Transverse colon (tissue), 4 donors: Measurements from ENCODE around the gene PRMT2. TPM values are rescaled to one million over a fixed set of nuclear protein-coding genes. Genes with fewer than 3 reads are reported as not detected.
"Not testable (repeated sequence)": the region's sequence is repeated elsewhere in the genome, so short reads cannot be mapped to it uniquely, and the experiment has no call there.

ENCODE experiments used
- DNase-seq: peaks from one replicate; pipeline ENCODE4 v3.0.0-alpha.2; 2019
- H3K27ac ChIP-seq, 4 donors: fragments of 200-600 bp; sonication (generic); 2 replicates each; pipeline ENCODE4 v1.5.1; 2016 to 2018; ENCODE audit warnings: inconsistent platforms in 4 of 4
- H3K27me3 ChIP-seq: fragments of 200-600 bp; sonication (generic); 2 replicates; pipeline ENCODE4 v1.5.1; 2017; ENCODE audit warnings: inconsistent platforms
- H3K36me3 ChIP-seq, 4 donors: fragments of 200-600 bp; sonication (generic); 2 replicates each; pipeline ENCODE4 v1.5.1; 2017 to 2019; ENCODE audit warnings: inconsistent platforms in 4 of 4
- H3K4me1 ChIP-seq, 4 donors: fragments of 200-600 bp; sonication (generic); 2 replicates each; pipeline ENCODE4 v1.5.1; 2017 to 2020; ENCODE audit warnings: inconsistent platforms in 4 of 4
- H3K4me3 ChIP-seq, 4 donors: fragments of 200-600 bp; sonication (generic); 1 replicate in 1 of 4; 2 replicates in 3 of 4; pipeline versions ENCODE4 v1.5.1 to v1.6.1; 2017 to 2019; ENCODE audit warnings: inconsistent platforms in 4 of 4
- H3K9me3 ChIP-seq, 2 donors: fragments of 200-600 bp; sonication (generic); 2 replicates each; pipeline ENCODE4 v1.5.1; 2017 to 2019; ENCODE audit warnings: inconsistent platforms in 2 of 2
- EP300 ChIP-seq: sonication (generic); formaldehyde crosslinking; IDR thresholded peaks from one replicate; pipeline ENCODE4 v1.6.1; 2017; ENCODE audit warnings: antibody characterized with exemption, low read depth
- POLR2A ChIP-seq: fragments of 450-650 bp; IDR thresholded peaks from one replicate; pipeline ENCODE4 v1.6.1; 2016; ENCODE audit warnings: antibody characterized with exemption, mild to moderate bottlenecking, moderate library complexity
- POLR2AphosphoS5 ChIP-seq, 3 donors: sonication (generic); formaldehyde crosslinking; IDR thresholded peaks; one replicate each; pipeline ENCODE4 v1.6.1; 2016; ENCODE audit warnings: antibody characterized with exemption in 3 of 3
- WGBS, 2 donors: methylation state at CpG; one replicate each; pipeline ENCODE4 v1.1.5; 2018; ENCODE audit warnings: low coverage in 1 of 2; 5-methylcytosine and 5-hydroxymethylcytosine counted together
- in situ Hi-C, 4 donors: fragments of 200-750 bp; cut with MboI; loops; one replicate each; pipeline versions ENCODE4 v1.15.0 to v1.15.1; 2017; ENCODE audit warnings: low sequenced_read_pairs in 3 of 4, low pct_ligation_motif_present in 1 of 4, low pct_unique_long_range_greater_than_20kb in 1 of 4
- intact Hi-C: fragments of 100-400 bp; cut with DNase I; formaldehyde crosslinking; loops from one replicate; pipeline ENCODE4 v1.15.1; 2023; ENCODE audit warnings: low total_unique reads
- total RNA-seq, 4 donors: library from RNA; depleted of rRNA; stranded (reverse); fragments of >200 nt; gene quantifications; one replicate each; pipeline ENCODE4 v1.1.0, GENCODE V29; 2016
- TF ChIP-seq, protein P1 (sequence below), 5 experiments: fragments of 200-600 bp in 3 of 5; fragments of 450-650 bp in 2 of 5; sonication (generic) in 3 of 5; IDR thresholded peaks; 1 replicate in 2 of 5; 2 replicates in 3 of 5; pipeline ENCODE4 v1.5.1; 2016 to 2017; ENCODE audit warnings: antibody characterized with exemption in 5 of 5, inconsistent platforms in 3 of 5, mild to moderate bottlenecking in 2 of 5, moderate library complexity in 1 of 5

The PRMT2 gene
- total RNA-seq, 4 donors from 2014 or later = 80.4 to 112 (median 96.2) TPM

DNA sequence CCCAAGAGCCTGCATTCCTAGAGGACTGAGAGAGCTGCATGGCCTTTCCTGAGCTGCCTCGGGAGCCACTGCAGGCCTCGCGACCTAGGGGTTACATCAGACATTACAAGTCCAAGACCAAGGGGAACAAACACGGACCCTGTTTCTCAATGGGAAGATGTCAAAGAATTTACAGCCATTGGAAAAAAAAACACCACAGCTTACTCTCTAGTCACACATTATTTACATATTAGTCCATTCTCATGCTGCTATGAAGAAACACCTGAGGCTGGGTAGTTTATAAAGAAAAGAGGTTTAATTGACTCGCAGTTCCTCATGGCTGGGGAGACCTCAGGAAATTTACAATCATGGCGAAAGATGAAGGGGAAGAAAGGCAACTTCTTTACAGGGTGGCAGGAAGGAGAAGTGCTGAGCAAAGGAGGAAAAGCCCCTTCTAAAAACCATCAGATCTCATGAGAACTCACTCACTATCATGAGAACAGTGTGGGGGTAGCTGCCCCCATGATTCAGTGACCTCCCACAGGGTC is 8.4 kb upstream of the PRMT2 start:
- no peak for DNase-seq
- H3K36me3 ChIP-seq = no peaks in the 10 kb centered on the region
- peaks cover 0 to 12% (median 0%) of the 10 kb centered on the region in 4 donors for H3K4me1 ChIP-seq
- intact Hi-C loops (no loop called here), in situ Hi-C loops (no loop called here)
- WGBS, 2 donors = 74 to 77% methylated on average over 3 to 6 of the region's 6 CpGs
- peaks cover 6% of the 10 kb centered on the region for H3K27me3 ChIP-seq
- H3K27ac ChIP-seq = no peak overlapping the region
- H3K9me3 ChIP-seq = peaks cover 0 to 13% of the 10 kb centered on the region in 2 donors
- TF ChIP-seq, protein P1, sequence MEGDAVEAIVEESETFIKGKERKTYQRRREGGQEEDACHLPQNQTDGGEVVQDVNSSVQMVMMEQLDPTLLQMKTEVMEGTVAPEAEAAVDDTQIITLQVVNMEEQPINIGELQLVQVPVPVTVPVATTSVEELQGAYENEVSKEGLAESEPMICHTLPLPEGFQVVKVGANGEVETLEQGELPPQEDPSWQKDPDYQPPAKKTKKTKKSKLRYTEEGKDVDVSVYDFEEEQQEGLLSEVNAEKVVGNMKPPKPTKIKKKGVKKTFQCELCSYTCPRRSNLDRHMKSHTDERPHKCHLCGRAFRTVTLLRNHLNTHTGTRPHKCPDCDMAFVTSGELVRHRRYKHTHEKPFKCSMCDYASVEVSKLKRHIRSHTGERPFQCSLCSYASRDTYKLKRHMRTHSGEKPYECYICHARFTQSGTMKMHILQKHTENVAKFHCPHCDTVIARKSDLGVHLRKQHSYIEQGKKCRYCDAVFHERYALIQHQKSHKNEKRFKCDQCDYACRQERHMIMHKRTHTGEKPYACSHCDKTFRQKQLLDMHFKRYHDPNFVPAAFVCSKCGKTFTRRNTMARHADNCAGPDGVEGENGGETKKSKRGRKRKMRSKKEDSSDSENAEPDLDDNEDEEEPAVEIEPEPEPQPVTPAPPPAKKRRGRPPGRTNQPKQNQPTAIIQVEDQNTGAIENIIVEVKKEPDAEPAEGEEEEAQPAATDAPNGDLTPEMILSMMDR (IDR thresholded peaks at IDR 0.05) = no peak
- no peak for TF ChIP-seq POLR2A
- no peak overlapping the region for H3K4me3 ChIP-seq

DNA sequence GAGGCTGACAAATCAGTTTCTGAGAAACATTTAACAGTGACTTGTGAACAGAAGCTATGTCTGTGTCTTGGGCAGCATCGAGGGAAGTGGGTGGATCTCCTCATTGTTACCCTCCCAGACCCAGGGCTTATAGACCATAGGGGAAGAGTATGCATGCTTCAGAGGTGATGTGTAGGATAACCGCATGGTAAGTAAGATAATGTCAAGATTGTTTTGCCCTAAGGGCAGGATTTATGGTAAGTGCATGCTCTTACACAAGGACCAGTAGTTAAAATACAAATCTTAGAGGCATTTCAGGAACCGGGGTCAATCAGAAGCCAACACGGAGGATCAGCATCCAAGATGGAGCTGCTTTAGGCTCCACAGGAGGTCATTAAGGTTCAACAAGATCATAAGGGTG is 7.7 kb upstream of the PRMT2 start:
- intact Hi-C loops = no loop called here
- in situ Hi-C loops = no loop called here
- H3K4me3 ChIP-seq = no peak overlapping the region
- H3K4me1 ChIP-seq = peaks cover 0 to 11% (median 0%) of the 10 kb centered on the region in 4 donors
- TF ChIP-seq POLR2AphosphoS5 (IDR thresholded peaks at IDR 0.05) = no peak
- no peaks in the 10 kb centered on the region for H3K36me3 ChIP-seq
- DNase-seq = no peak
- peaks cover 6% of the 10 kb centered on the region for H3K27me3 ChIP-seq
- no peak overlapping the region for H3K27ac ChIP-seq
- H3K9me3 ChIP-seq = peaks cover 0 to 13% of the 10 kb centered on the region in 2 donors
- 73 to 86% methylated on average over 4 of the region's 4 CpGs for WGBS, 2 donors

DNA sequence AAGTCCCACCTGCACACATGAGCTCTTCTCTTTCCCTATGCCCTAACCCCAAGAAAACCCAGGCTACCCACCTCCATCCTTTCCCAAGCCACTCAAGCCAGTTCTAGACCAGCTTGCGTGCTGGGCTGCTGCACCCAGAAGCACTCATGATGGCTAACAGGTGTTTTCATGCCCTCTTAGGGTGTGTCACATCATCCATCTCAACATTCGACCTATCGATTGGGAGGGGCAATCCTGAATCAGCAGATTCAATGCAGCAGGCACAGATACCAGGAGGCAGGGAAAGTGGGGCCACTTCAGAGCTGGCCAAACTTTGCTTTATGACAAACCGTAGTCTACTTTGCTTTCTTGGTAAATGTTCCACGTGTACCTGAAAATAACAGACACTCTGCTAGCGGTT is 6.6 kb upstream of the PRMT2 start:
- H3K4me1 ChIP-seq = peaks cover 0 to under 1% (median 0%) of the 10 kb centered on the region in 4 donors
- no peaks in the 10 kb centered on the region for H3K36me3 ChIP-seq
- no peak overlapping the region for H3K27ac ChIP-seq
- in situ Hi-C loops (no loop called here), intact Hi-C loops (no loop called here)
- H3K9me3 ChIP-seq = peaks cover 0 to 13% of the 10 kb centered on the region in 2 donors
- no peak for TF ChIP-seq POLR2AphosphoS5 (IDR thresholded peaks at IDR 0.05)
- TF ChIP-seq, protein P1 (IDR thresholded peaks at IDR 0.05) = no peak
- TF ChIP-seq POLR2A = no peak
- TF ChIP-seq EP300 = no peak
- H3K27me3 ChIP-seq = peaks cover 6% of the 10 kb centered on the region
- 75 to 86% methylated on average over 3 to 6 of the region's 6 CpGs for WGBS, 2 donors
- H3K4me3 ChIP-seq = no peak overlapping the region
- DNase-seq = no peak

DNA sequence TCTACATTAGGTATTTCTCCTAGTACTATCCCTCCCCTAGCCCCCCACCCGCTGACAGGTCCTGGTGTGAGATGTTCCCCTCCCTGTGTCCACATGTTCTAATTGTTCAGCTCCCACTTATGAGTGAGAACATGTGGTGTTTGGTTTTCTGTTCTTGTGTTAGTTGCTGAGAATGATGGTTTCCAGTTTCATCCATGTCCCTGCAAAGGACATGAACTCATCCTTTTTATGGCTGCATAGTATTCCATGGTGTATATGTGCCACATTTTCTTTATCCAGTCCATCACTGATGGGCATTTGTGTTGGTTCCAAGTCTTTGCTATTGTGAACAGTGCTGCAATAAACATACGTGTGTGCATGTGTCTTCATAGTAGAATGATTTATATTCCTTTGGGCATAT is 4.6 kb upstream of the PRMT2 start:
- in situ Hi-C loops, DNase-seq, intact Hi-C loops, H3K36me3 ChIP-seq, H3K27ac ChIP-seq, H3K4me1 ChIP-seq, H3K9me3 ChIP-seq, H3K27me3 ChIP-seq, H3K4me3 ChIP-seq: not testable (repeated sequence)
- 96 to 100% methylated on average over 2 of the region's 2 CpGs for WGBS, 2 donors

DNA sequence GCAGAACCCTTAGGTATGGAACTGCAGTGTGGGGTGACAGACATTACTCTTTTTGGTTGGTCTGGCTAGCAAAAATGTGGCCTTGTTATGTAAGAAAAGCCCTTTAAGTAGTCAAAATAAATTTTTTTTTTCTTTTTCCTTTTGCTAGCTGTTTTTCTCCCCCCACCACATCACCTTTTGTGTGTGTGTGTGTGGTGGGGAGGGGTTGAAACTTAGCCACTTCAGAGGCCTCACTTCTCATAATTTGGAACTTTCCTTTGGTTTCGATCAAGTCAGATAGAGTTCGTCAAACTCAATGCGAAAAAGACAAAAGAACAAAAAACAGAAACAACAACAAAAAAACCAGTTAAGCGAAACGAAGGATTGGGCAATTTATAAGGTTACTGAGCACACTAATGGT is 1.9 kb upstream of the PRMT2 start:
- in situ Hi-C loops (no loop called here), intact Hi-C loops (no loop called here)
- TF ChIP-seq POLR2AphosphoS5 (IDR thresholded peaks at IDR 0.05) = no peak
- no peak for TF ChIP-seq EP300
- TF ChIP-seq, protein P1 (IDR thresholded peaks at IDR 0.05) = no peak
- no peak for TF ChIP-seq POLR2A
- Histone ChIP-seq H3K27me3 (peaks cover 1% of the 10 kb centered on the region), H3K9me3 (no peaks in the 10 kb centered on the region), H3K4me3 (no peak overlapping the region), H3K36me3 (no peaks in the 10 kb centered on the region), H3K4me1 (peaks cover 17 to 34% (median 26%) of the 10 kb centered on the region in 4 donors), H3K27ac (no peak overlapping the region)
- 93 to 94% methylated on average over 5 of the region's 5 CpGs for WGBS, 2 donors
- DNase-seq = no peak
